CD4-positive, alpha-beta T cell treated with Interleukin-6 at 100 ng/mL for 8 hours (primary cell): ENCODE results near the gene ATP10A.

Experiments
- DNase-seq: peaks from one replicate; pipeline ENCODE4 v3.0.0-alpha.2; 2020; ENCODE audit warnings: mixed read lengths, low spot score

ATP10A gene

DNA sequence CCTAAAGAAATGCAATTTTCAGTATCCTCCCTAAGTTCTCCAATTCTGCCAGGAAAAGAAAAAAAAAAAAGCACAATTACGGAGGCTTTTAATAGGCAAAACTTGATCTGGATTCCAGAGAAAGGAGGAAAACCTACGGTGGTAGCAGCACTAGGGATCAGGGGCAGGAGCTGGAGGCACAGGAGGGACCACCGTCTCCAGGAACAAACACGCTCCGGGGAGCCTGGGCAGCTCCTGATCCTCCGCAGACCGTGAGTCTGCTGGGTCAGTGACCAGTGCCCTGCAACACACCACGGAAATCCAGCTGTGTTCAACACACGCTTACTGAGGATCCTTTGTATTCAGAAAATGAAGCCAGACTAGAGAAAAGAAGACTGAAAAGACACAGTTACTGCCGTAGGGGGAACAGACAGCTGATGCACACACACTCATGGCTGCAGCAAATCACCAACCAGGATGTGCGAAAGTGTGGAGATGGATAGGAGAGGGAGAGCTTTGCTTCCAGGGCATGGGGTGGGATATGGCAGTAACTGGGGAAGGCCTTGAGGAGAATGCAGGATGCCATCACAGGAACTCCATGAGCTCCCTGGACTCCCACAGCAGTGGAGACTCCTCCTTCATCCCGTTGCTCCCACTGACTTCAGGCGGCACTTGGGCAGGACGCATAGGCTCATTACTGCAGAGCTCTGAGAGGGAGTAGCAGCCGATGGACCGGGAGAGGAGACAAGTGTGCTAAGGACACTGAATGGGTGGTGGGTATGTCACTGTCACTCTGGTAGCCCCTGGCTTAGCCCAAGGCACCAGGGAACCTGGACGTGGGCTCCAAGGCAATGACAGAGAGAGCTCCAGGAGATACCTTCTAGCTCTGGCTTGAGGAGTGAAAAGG lies 167.0 kb downstream of the ATP10A start:
- DNase-seq, result no peak

DNA sequence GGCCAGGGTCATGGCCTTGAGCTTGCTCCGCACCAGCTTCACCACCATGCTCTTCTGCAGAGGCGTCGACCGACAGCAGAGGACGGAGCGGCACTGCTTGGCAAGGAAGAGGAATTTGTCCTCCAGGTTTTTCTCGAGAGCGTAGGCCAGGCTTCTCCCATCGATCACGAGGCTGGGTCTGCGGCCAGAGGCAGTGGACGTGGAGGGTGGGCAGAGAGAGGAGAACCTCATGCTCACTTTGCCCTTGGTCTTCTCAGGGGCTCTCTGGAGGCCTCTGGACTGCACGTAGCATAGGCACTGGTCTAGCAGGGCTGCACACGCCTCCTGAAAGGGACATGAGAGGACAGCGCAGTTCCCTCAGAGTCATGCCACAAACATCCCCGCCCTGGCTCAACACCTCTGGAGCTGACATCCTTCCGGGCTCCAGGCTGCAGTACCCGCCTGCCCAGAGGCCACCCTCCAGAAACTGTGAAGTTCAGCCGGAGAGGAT lies 168.3 kb downstream of the ATP10A start:
- DNase-seq, result no peak

DNA sequence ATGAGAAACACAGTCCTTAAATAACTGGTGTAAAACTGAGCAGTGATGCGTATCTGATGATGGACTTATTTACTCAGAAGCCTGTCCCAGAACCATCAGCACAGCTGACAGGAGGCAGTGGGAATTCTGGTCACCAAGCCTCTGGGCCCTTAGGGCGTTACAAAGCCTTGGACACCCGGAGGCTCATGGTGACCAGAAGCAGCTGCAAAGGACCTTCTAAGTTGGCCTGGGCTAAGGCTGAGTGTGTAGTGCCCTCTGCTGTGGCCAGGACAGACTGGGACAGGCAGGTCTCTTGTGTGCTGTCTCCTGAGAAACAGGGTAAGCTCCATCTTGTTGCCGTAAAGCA lies 168.9 kb downstream of the ATP10A start:
- DNase-seq, result no peak

GRCh38 chr15:25693321-25694238 lies 169.5 kb downstream of the ATP10A start:
- DNase-seq, result no peak

- DNase-seq, result no peak
These were observed 171.3 kb downstream of the ATP10A start for GRCh38 chr15:25691544-25692430.

DNA sequence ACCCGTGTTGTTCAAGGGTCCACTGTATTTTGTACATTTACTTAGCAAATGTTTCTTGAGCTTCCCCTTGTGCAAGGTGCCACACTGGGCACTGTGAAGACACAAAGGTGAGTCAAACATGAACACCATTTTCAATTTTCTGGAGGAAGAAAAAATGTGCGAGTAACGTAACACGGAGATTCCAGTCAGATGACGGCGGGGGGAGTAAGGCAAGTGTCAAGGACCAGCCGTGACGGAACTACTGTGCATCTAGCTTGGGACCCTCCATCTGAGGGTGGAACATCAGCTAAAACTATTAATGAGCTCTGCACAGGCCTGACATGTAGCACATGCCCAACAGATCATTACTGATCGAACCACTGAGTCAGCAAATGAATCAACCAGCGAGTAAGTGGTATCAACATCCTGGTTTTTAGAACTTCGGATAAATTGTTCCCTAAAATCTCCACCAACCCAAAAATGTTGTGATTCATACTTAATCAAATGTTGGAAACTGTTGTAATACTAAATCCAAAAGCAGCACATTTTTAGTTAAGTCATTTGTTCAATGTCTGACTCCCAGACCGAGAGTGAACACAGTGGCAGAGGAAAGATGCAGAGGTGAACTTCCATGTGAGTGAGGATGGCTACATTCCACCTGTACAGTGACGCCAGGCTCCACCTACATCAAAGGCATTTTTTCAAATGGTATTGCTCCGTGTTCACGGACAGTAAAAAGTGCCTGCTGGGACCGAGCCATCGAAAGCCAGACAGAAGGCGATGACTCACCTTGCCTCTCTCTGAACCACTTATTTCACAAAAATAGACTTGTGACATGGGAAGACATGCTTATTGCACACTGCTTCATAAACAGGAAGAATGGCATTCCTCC lies 172.2 kb downstream of the ATP10A start:
- DNase-seq, result no peak

- no peak for DNase-seq
These were observed 173.5 kb downstream of the ATP10A start for GRCh38 chr15:25689592-25689991.

GRCh38 chr15:25688166-25688565 lies 175.0 kb downstream of the ATP10A start:
- no peak for DNase-seq

- DNase-seq, result no peak
These were observed 175.4 kb downstream of the ATP10A start for GRCh38 chr15:25687689-25688088.

- DNase-seq, result no peak
These were observed 175.9 kb downstream of the ATP10A start for GRCh38 chr15:25687276-25687675.

DNA sequence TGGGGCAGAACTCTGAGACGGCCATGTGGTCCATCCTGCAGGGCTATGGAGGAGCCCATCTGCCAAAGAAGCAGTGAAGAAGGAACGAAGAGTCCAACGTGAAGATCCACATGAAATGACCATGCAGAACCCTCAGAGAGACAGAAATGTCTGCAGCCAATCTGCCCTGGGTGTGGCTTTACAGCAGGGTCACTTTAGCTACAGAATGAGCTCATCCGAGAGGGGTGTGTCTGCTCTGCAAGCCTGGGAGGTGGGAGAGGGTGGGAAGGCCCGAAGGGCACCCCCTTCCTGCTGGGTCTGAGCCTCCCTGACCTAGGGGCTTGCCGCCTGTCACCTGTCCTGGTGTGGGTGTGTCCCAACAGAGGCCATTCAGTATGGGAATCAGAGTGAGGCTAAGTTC lies 176.3 kb downstream of the ATP10A start:
- DNase-seq, result no peak

DNA sequence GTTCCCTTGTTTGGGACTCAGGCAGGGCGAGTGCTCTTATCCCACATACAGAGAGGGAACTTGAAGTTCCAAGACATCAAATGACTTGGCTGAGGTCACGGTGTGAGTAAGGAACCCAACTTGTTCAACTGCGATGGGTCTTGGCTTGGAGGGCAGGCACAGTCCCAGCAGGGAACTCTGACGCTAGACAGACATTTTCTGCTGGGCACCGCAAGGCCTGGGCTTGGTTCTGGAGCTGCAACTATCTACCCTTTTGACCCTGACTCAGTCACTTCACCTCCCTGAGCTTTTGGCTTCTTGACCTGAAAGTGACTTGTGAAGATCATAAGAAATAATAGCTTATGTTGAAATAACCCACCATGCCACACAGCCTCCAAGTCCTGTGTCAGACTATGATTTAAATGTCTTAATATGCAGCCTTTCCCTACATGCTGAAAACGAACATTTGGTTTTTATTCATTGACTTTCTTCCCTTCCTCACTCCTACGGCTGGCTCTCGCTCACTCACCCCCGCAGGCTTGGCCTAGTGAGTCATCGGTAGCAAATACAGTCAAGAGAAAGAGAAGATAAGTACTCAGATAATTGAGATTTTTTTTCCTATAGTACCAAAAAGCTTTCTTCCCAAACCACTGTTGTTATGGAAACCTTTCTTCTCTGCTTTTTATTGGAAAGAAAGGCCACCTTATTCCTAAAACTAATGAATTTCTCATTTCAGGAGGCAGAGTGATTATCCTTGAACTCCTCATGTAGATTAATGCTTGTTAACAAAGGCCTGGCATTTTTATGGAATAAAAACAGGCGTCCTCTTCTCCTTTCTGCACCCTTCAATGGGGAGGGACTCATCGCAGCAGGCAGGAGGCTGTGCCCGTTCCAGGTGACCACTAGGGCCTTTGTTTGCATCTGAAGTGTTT lies 178.4 kb downstream of the ATP10A start:
- no peak for DNase-seq

- DNase-seq, result no peak
These were observed 179.2 kb downstream of the ATP10A start for GRCh38 chr15:25683911-25684310.

DNA sequence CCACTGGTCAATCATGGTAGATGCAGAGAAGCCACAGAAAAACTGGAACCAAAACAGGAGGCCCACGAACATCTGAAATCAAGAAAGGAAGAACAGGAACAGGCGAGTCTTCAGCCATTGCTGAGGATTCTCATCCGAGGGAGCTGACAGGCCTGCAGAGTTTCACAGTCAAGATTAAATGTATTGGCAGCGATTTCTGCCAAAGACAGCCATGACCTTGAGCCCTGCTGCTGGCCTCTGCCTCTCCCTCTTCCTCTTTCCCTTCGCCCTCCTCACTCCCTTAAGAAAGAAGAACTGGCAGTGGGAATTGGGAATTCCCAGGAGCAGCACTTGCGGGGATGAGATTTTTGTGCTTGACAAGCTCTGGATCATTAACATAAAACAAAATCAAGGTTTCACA lies 179.7 kb downstream of the ATP10A start:
- DNase-seq, result no peak

DNA sequence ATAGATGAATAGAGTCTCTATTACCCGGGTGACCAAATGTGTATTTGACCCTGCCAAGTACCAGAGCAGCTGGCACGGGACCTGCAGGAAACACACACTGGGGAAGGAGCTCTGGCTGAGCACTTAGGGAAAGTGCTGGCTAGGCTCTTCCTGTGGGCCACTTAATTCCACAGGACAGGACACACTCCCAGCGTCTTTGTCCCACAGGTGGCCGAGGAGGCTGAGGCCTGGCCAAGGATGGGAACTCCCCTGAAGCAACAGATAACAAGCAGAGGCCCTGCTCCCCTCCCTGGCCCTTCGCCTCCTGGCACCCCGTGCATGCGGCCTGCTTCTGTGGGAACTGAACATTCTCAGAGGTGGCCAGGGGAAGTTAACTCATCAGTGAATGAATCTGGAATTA lies 180.8 kb downstream of the ATP10A start:
- no peak for DNase-seq

DNA sequence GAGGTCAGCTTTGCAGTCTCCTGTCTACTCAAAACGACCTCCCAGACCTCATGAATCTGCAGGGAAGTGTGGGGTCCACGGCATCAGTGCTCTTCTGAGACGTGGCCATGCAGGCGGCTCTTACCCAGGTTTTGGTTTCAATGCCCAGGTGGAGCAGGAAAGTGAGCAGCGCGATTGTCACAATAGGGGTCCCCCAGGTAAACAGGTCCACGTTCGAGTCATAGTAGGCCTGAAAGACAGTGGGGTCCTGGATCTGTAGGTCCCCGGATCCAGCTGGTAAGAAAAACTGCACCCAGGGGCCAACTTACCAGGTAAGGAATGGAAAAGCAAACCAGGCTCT lies 182.5 kb downstream of the ATP10A start:
- DNase-seq, result no peak

- DNase-seq, result no peak
These were observed 183.0 kb downstream of the ATP10A start for GRCh38 chr15:25679964-25680685.

DNA sequence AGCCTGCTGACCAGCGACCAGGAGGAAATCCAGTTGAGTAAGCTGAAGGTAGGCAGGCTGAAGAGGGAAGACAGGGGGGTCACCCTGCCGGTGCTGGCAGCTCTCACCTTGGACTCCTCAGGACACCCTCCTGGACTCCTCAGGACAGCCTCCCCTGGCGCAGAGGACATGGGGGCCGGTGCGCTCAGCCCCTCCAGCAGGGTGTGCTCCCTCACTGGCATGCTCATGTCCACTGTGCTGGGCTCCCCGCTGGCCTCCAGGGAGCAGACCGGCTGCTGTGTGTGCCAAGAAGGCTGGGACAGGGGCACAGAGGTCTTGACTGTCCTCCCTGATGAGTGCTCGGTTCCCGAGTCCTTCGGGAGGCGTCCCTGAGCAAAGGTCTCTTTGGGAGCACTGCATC lies 183.6 kb downstream of the ATP10A start:
- no peak for DNase-seq

- no peak for DNase-seq
These were observed 184.6 kb downstream of the ATP10A start for GRCh38 chr15:25678500-25678855.
